Measurements from ENCODE around the gene PLCH2.

GRCh38 chr1:2508751-2509150, 32.7 kb downstream of the PLCH2 start:
- TF ChIP-seq EZH2 (IDR thresholded peaks at IDR 0.05; ENCODE audit: borderline replicate concordance, insufficient read depth, low read depth, low read length, poor library complexity, severe bottlenecking) (no peak), CTCF (IDR thresholded peaks at IDR 0.05) (no peak)

All from B cell (primary cell).